OCI-M2 (cell line): ENCODE data around the gene SCGB3A2.
"Not testable (repeated sequence)": the region's sequence is repeated elsewhere in the genome, so short reads cannot be mapped to it uniquely, and the experiment has no call there.

Source experiments
- DNase-seq: peaks from one replicate; lab custom pipeline; 2025; ENCODE audit not compliant: unreplicated experiment; lab: John Stamatoyannopoulos, UW

The SCGB3A2 gene

DNA sequence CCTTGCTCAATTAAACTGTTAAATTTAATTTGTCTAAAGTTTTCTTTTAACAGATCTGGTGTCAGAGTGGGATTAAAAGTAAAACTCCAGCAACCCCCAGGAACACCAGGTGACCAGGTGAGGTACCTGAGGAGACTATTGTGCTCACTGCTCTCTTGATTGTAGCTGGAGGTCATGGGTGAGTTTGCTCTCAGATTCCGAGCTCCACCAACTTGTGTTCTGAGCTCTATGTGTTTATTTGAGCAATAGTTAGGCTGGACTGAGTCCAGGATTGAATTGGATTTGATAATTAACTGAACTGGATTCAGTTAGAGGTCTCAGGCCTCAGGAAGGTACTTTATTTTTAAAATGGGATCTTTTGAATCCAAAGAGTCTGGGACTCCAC lies 17.9 kb upstream of the SCGB3A2 start:
- DNase-seq: no peak

DNA sequence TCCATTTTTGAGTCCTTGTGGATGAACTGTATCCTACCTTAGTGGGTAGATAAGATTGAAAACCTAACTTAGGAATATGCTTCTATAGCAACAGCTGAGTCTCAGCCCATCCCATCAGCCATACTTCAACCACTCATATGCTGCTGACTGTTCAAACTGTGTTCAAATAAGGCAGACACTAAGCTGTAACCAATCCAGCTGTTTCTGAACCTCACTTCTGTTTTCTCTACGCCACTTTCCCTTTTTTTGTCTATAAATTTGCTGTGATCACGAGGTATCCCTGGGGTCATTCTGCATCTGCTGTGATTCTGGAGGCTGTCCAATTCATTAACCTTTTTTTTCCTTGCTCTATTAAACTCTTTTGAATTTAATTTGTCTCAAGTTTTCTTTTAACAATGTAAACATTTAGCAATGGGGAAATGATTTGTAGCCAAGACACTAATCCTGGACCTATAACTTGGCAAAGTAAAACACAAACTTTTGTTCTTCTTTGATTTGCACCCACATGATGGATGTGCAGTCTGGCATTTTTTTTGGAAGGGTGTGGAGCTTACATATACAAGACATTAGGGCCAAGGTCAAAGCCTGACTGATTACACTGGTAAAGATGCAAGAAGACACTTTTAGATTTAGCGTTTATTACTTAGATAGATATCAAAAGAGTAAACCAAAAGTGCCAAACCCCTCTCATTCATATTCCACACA lies 14.9 kb upstream of the SCGB3A2 start:
- no peak for DNase-seq

DNA sequence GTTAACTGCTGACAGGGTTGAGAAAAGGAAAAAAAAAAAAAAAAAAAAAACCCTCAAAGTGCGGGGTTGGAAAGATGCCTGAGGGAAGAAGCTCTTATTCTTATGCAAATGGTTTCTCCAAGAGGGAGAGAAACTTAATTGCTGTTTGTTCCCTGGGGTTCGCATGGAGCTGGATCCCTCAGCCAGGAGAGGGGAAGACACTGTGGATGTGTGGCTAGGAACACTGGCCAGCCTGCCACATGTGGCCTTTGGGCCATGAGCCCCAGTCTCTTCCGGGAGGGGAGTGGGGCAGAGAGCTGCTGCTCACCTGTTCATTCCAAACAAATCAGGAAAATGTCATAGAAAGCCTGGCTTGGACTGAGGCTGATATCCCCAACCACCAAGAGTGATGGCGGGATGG lies 9.4 kb upstream of the SCGB3A2 start:
- no peak for DNase-seq

DNA sequence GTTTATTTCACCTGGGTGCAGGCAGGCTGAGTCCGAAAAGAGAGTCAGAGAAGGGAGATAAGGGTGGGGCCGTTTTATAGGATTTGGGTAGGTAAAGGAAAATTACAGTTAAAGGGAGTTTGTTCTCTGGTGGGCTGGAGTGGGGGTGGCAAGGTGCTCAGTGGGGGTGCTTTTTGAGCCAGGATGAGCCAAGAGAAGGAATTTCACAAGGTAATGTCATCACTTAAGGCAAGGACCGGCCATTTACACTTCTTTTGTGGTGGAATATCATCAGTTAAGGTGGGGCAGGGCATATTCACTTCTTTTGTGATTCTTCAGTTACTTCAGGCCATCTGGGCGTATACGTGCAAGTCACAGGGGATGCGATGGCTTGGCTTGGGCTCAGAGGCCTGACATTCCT lies 8.6 kb upstream of the SCGB3A2 start:
- not testable (repeated sequence) for DNase-seq

DNA sequence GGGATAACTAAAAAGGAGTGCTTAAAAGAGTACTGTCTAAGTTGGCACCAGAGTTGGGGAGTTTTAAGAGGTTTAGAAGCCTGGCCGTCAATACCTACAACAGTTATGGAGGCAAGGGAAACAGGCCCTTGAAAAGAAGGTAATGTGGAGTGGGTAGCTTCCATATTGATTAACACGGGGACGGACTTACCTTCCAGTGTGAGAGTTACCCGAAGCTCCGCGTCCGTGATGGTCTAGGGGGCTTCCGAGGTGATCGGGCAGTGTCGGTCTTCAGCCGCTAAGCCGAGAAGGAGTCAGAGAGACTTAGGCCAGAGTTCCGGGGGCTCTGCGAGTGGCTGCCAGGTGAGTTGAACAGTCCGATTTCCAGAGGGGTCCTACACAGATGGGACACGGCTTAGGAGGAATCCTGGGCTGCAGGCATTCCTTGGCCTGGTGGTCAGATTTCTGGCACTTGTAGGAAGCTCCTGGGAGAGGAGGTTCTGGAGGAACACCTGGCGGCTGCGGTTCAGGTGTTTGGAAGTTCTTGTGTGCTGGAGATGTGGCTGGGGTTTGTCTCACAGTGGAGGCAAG lies 6.4 kb upstream of the SCGB3A2 start:
- not testable (repeated sequence) for DNase-seq

DNA sequence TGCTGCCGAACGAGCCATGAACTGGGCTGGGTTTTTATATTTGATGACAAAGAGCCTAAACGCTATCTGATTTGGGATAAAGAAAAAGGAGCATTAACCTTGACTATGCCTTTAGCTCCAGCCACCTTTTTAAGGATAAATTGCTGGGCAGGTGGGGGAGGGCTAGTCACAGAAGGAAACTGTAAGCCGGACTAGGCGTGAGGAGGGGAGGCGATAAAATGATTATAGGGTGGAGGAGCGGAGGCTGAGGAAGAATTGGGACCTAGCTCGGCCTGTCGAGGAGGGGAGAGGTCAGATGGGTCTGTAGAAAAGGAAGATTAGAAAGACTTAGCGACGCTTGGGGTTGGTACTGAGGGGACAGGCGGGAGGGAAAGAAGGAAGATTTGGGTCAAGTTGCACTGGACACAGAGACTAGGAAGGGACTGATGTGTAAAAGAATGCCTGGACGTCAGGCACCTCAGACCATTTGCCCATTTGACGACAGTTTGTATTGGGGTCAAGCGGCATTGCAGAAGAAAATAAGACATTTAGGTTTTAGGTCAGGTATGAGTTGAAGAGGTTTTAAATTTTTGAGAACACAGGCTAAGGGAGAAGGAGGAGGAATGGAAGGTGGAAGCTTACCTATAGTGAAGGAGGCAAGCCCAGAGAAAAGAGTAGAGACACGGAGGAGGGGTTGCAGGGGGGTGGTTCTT lies 5.6 kb upstream of the SCGB3A2 start:
- DNase-seq: not testable (repeated sequence)

DNA sequence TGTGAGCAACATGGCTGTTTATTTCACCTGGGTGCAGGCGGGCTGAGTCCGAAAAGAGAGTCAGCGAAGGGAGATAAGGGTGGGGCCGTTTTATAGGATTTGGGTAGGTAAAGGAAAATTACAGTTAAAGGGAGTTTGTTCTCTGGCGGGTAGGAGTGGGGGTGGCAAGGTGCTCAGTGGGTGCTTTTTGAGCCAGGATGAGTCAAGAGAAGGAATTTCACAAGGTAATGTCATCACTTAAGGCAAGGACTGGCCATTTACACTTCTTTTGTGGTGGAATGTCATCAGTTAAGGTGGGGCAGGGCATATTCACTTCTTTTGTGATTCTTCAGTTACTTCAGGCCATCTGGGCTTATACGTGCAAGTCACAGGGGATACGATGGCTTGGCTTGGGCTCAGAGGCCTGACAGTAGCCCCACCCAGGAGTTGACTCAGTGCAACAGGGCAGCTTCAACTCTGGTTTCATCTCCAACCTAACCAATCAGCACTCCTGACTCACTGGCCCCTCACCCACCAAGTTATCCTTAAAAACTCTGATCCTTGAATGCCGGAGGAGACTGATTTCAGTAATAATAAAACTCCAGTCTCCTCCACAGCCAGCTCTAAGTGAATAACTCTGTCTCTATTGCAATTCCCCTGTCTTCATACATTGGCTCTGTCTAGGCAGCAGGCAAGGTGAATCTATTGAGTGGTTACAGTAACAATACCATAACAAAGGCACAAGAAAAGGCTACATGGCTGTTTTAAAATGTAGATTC lies 4.2 kb upstream of the SCGB3A2 start:
- not testable (repeated sequence) for DNase-seq

DNA sequence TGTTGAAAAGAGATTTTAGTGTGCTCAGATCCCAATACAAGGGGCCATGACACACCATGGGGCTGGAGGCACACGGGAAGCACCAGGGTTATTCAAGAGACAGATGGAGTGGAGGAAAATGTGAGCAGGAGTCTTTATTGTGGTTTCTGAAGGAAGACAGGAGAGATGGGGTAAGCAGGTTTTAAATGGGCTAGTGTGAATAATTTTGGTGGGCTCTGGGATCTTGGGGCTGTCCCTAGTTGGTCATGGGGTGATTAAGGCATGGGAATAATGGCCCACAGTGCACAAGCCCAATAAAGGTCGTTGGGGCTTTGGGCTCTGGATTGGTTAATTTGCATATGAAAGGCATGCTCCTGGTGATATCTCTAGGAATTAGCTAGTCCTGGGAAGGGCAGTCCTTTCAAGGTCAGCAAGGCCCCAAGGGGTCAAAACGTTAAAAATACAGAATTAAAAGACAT lies 3.6 kb upstream of the SCGB3A2 start:
- DNase-seq: no peak

DNA sequence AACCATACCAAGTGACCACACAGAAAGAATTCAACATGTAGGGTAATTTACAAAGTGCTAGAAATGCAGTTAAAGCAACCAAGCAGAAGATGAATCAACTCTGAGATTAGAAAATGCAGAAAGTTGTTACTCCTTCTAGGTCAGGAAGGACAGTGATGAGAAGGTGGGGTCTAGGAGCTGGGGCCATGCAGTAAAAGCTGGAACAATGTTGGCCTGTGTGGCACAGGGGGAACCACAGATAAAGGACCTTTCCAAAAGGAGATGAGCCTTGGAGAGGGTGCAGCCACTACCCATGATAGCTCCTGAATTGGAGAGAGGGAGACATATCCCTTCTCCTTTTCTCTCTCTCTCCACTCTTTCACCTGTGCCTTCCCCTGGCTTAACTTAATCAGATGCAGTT lies 2.4 kb upstream of the SCGB3A2 start:
- DNase-seq: no peak

DNA sequence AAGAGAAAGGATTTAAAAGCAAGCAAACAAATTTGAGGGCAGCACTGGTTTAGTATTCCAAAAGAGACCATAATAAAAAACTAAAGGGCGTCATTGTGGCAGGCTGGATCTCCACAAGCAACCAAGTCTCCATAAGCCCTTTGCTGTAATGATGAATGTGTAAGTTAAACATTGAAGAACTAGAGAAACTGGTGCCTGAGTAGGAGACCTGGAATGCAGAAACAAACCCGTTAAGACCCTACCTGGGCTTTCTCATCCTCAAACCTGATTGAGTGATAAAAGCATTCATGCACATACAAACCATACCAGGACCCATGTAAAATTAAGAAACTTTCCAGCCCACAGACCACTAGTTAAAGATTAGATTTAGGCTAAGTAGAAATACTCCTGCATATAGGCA lies 1.9 kb upstream of the SCGB3A2 start:
- no peak for DNase-seq

DNA sequence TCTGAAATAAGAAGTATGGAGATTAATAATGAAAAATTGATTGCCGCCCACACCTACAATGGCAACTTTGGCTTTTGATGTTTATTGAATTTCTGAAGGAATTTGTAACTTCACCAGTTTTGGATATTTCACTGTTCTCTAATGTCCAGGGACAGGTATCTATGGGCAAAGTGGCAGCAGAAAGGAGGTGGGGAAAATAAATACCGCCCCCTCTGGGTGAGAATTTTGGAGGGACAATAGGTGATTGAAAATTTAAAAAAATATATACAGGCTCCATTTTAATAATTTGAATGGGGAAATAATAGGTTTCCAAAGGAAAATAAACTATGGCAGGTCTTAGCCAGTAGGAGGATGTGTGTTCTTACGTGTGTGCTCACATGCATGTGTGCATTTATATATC lies 1.3 kb downstream of the SCGB3A2 start:
- no peak for DNase-seq

DNA sequence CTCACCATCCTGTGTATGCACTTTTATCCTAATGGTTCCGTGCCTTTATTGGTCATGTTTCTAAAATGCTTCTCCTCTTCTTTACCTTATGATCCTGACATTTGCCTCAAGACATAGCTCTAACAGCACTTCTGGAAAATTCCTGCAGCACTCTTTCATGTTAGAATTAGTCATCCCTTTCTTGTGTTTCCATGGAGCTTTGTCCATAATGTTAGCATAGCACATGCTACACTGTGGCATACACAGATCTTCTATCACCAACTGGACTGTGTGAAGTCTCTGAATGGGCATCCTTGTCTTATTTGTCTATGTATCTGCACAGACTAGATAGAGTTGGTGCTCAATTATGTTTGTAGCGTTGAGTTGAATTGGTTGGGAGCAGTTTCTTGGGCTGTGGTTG lies 2.0 kb downstream of the SCGB3A2 start:
- no peak for DNase-seq

DNA sequence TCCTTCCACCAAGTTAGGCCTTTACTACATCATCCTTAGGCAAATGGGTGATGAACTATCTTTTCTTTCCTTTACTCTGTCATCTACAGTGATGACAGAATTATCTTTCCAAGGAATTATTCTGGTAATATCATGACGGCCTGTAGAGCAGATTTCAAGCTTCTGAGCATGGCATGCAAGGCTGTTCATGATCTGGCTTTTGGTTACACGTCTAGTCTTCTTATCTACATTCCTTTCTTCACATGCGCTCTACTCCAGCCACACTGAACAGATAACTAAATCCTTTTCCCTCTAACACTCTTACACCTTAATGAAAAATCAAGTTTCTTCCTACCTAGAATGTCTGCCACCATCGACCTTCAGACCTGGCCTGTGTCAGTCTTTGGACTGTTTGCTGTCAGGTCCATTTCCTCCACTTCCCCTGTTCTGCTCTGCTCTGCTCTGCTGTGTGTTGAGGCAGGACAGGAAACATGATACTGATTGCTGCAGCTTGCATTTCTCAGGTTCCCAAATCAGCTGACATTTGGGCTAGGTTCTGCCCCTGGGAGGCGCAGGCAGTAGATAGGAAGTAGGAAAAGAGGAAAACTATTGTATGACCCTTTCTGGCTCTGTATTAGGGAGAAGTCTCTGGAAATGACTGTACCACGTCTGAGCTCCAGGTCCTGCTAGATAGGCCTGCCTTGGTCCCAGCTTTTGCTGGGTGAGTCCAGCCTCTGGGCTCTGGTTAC lies 4.2 kb downstream of the SCGB3A2 start:
- no peak for DNase-seq

DNA sequence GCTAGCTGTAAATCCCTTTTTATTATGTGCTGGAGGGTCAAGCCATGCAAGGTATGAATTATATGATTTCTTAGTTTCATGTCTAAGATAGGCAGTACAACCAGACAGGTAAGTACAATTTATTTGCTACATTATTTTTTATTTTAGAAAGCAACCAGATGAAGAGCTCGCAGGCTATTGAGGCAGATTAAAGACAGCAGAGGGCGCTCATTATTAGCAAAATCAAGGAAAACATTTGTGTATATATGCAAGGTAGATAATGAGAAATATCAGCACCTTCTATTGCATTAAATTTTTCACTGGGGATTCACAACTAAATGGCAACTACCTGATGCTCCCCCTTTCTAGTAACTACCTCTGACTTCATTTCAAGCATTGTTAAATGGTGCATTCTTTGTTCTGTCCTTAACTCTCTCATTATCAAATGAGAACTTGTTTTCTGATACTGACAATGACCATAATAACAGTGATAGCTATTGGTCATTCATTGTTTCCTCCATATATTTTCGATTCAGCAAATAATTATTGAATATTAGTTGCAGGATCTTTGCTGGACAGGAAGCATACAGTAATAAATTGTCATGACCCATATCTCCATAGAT lies 8.6 kb downstream of the SCGB3A2 start:
- DNase-seq: no peak

DNA sequence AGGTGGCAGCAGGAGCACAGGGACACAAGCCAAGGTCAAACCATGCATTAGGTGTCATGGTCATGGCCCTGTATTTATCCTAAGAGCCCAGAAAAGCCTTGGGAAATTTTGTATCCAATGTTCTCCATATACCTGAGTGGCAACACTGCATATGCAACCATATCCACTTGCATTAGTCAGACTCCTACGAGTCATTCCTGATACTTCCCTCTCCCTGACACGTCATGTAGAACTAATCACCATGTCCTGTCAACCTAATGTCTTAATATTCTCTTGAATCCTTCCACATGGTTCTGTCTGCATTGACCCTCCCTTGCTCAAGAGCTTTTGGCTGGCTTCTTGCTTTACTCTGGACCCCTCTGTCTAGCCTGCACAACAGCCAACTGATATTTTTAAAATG lies 9.4 kb downstream of the SCGB3A2 start:
- DNase-seq: no peak

DNA sequence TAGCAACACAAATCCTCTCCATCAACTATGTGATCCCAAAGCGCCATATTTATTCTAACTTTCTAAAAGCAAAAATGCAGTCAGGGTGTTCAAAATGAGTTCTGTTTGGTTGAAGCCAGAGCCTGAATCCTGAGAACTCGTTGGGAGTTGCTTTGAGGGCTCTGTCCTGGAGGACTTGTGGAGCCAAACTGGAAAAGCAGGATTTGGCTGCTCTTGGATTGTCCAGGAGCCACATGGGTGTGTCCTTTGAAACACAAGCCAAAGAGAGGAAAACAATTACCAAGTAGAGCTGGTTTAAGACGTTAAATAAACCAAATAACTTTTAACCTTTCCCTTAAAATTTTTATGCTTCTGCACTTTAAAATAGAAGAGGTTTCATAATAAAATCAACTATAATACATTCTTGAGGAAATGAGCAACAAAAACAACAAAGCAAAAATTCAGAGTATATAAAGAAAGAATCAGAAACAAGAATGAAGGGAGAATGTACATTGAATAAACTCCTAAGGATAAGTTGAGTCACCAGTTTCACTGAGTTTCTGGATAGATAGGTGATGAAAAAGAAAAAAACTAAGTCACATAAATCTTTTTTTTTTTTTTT lies 14.3 kb downstream of the SCGB3A2 start:
- DNase-seq: no peak

DNA sequence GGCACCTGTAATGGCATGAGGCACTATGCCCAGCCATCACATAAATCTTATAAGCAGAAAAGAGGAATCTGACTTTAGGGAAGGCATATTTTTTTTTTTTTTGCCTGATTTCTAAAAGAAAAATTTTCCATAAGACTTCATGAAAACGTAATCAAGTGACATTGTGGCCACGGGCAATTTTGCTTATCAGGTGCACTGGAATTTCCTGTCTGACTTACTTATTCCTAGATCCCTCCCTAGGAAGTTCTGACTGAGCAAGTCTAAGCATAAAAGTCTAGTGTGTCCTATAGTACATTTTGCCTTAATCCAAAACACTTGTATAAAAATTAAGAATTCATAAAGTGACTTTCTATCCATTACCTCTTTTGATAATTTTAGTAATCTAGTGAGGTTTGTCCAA lies 15.3 kb downstream of the SCGB3A2 start:
- no peak for DNase-seq

DNA sequence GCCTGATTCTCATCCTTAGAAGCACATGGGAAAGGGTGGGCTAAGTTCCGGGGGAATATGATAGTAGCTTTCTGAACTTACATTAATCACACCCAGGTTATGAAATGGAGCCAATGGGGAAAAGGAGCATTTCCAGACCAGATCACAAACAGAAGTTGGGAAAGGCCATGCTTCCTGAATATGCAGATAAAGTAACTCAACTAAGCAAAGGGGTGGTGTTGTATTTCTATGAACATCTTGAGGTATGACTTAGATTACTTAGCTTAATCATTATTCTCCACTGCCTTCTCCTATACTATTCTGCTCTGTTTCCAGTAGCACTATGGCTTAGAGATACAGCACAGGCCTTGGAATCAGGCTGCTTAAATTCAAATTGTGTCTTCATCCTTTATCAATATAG lies 17.4 kb downstream of the SCGB3A2 start:
- DNase-seq: no peak

DNA sequence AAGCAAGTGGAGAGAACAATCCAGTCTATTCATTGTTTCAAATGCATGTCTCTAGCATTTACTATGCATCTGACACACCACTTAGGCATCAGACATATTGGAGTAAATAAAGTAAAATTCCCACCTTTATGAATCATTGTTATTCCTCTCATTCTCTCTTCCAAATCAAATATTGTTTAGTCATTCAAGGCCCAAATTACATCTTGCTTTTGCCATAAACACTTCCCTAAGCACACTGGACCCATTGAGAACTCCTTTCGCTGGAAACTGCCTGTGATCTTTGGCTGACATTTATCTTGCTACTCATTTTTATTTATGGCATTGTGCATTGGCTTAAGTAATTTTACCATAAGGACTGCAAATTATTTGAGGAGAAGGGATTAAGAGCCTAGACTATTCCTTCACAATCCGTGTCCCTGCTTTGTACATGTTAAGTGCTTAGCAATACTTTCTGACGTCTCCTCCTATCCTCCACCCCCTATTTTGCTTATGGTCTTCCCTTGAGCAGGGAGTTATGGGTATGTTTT lies 20.4 kb downstream of the SCGB3A2 start:
- no peak for DNase-seq

DNA sequence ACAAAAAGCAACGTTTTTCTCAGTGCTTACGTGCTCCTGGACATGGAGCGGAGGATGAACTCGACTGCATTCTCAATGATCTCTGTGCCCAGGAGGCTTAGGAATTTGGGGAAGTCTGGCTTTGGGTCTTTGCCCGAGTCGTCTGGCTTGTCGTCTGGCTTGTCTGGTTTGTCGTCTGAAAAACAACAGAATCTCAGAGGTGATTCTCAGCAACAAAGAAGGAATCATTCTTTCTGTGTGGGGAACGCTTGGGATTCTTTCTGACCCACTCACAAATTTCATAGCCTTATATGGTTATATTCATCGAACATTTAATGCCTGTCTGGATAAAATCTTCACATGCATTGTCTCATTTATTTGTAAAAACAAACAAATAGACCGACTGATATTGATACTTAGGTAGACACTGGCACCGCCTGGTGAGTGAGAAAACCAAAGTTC lies 23.1 kb downstream of the SCGB3A2 start:
- no peak for DNase-seq
